ENCODE results near the gene STAT1. TPM values are rescaled to one million over a fixed set of nuclear protein-coding genes. Genes with fewer than 3 reads are reported as not detected.

STAT1 gene
- polyA plus RNA-seq, 3 donors = 51.3 to 126 (median 110) TPM

- Histone ChIP-seq H3K4me2 (replicated peaks; ENCODE audit: extremely low read depth, low read length, poor library complexity, severe bottlenecking) (no peak overlapping the region), H3K27ac (ENCODE audit: low read depth in 1 of 2, low read length in 2 of 2) (no peak overlapping the region), H3K9ac (ENCODE audit: insufficient read depth, low read length, poor library complexity, severe bottlenecking) (no peak overlapping the region), H3K9me3 (replicated peaks in 1 of 2; ENCODE audit: control insufficient read depth in 1 of 2, insufficient read depth in 1 of 2, low read length in 2 of 2) (no peaks in the 10 kb centered on the region), H3K79me2 (ENCODE audit: insufficient read depth, low read length) (no peaks in the 10 kb centered on the region), H3K27me3 (ENCODE audit: control insufficient read depth in 2 of 2, insufficient read depth in 2 of 2, low read length in 2 of 2) (no peaks in the 10 kb centered on the region), H4K20me1 (ENCODE audit: insufficient read depth, low read length) (no peaks in the 10 kb centered on the region), H3K4me3 (replicated peaks in 1 of 3; ENCODE audit: low read depth in 2 of 3, low read length in 3 of 3) (no peak overlapping the region), H3K36me3 (replicated peaks in 1 of 2; ENCODE audit: control insufficient read depth in 1 of 2, insufficient read depth in 2 of 2, low read length in 2 of 2) (no peaks in the 10 kb centered on the region), H3K4me1 (ENCODE audit: control insufficient read depth in 1 of 2, insufficient read depth in 2 of 2, low read length in 2 of 2) (peaks cover 51 to 63% of the 10 kb centered on the region in 2 donors), H2AFZ (ENCODE audit: insufficient read depth, low read depth, low read length, poor library complexity, severe bottlenecking) (no peak overlapping the region)
- peaks cover 0 to 6% of the 10 kb centered on the region in 2 donors for H3K36me3 Mint-ChIP-seq
- no peak overlapping the region for H3K4me3 Mint-ChIP-seq
- intact Hi-C loops (cut with micrococcal nuclease) = no loop called here
- 100% methylated on average over 1 of the region's 10 CpGs for WGBS (ENCODE audit: insufficient coverage)
- H3K27me3 Mint-ChIP-seq (ENCODE audit: low read depth in 3 of 3) = no peaks in the 10 kb centered on the region
- no peak for DNase-seq
- no peaks in the 10 kb centered on the region for H3K9me3 Mint-ChIP-seq
- peak overlapping the region in 1 of 7 donors; percentile 0 for H3K27ac Mint-ChIP-seq
- H3K4me1 Mint-ChIP-seq = peaks cover 67% of the 10 kb centered on the region
- TF ChIP-seq CTCF (IDR thresholded peaks at IDR 0.05) = no peak
These were observed 15.4 kb upstream of the STAT1 start for GRCh38 chr2:191029280-191029950.

GRCh38 chr2:191026377-191026776, 12.4 kb upstream of the STAT1 start:
- no peak overlapping the region for H3K4me3 ChIP-seq (replicated peaks in 1 of 3; ENCODE audit: low read depth in 2 of 3, low read length in 3 of 3)
- Mint-ChIP-seq H3K27me3 (ENCODE audit: low read depth in 3 of 3) (no peaks in the 10 kb centered on the region), H3K4me3 (no peak overlapping the region), H3K27ac (peak overlapping the region in 2 of 7 donors; percentile 1 to 55), H3K36me3 (peaks cover 0 to 6% of the 10 kb centered on the region in 2 donors), H3K4me1 (peaks cover 49% of the 10 kb centered on the region), H3K9me3 (no peaks in the 10 kb centered on the region)
- H3K4me1 ChIP-seq (ENCODE audit: control insufficient read depth in 1 of 2, insufficient read depth in 2 of 2, low read length in 2 of 2) = peaks cover 44 to 59% of the 10 kb centered on the region in 2 donors
- 0% methylated on average over 1 of the region's 2 CpGs for WGBS (ENCODE audit: insufficient coverage)
- H2AFZ ChIP-seq (ENCODE audit: insufficient read depth, low read depth, low read length, poor library complexity, severe bottlenecking) = peak overlapping the region; percentile 4
- intact Hi-C loops (cut with micrococcal nuclease) = no loop called here
- H3K9me3 ChIP-seq (replicated peaks in 1 of 2; ENCODE audit: control insufficient read depth in 1 of 2, insufficient read depth in 1 of 2, low read length in 2 of 2) = no peaks in the 10 kb centered on the region
- no peak overlapping the region for H3K4me2 ChIP-seq (replicated peaks; ENCODE audit: extremely low read depth, low read length, poor library complexity, severe bottlenecking)
- H3K9ac ChIP-seq (ENCODE audit: insufficient read depth, low read length, poor library complexity, severe bottlenecking) = no peak overlapping the region
- H3K79me2 ChIP-seq (ENCODE audit: insufficient read depth, low read length) = no peaks in the 10 kb centered on the region
- H4K20me1 ChIP-seq (ENCODE audit: insufficient read depth, low read length) = no peaks in the 10 kb centered on the region
- no peak overlapping the region for H3K27ac ChIP-seq (ENCODE audit: low read depth in 1 of 2, low read length in 2 of 2)
- DNase-seq = peak in 1 of 3 donors; percentile 39
- H3K27me3 ChIP-seq (ENCODE audit: control insufficient read depth in 2 of 2, insufficient read depth in 2 of 2, low read length in 2 of 2) = no peaks in the 10 kb centered on the region
- TF ChIP-seq CTCF (IDR thresholded peaks at IDR 0.05) = no peak
- no peaks in the 10 kb centered on the region for H3K36me3 ChIP-seq (replicated peaks in 1 of 2; ENCODE audit: control insufficient read depth in 1 of 2, insufficient read depth in 2 of 2, low read length in 2 of 2)

Measured in CD14-positive monocyte (primary cell).